Measurements from ENCODE around the gene MVB12B. TPM values are rescaled to one million over a fixed set of nuclear protein-coding genes. Genes with fewer than 3 reads are reported as not detected.

The MVB12B gene
- total and polyA plus RNA-seq, 2 of the 4 experiments (the other 2 are of a cell fraction): 2.0 to 4.0 TPM

DNA sequence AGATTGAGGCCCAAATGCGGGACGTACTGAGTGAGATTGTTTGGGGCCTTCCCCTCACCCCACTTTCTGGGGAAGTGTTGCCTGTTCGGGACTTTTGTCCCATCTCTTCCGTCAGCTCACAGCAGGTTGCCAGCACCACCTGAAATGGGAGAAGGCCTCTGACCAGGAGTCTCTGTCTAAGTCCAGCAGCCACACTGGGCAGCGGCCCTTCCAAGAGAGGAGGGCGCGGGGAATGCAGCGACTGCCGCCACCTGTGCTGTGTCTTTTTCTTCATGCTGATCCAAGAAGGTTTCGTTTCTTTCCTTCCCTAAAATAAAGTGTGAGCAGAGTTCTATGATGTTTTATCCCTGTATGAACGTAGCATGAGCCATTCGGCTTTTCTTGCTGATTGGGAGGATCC, 152.9 kb downstream of the MVB12B start:
- H2AFZ ChIP-seq (replicated peaks; ENCODE audit: low read length, poor library complexity): no peak overlapping the region
- no peaks in the 10 kb centered on the region for H4K20me1 ChIP-seq (ENCODE audit: insufficient read depth, low read length)
- H3K9ac ChIP-seq (ENCODE audit: low read depth, low read length): no peak overlapping the region
- no peak overlapping the region for H2BK120ac ChIP-seq (ENCODE audit: low read depth, low read length)
- H3K27ac ChIP-seq (ENCODE audit: insufficient read depth, low read length): no peak overlapping the region
- H3K4ac ChIP-seq (ENCODE audit: low read depth, low read length): no peak overlapping the region
- no peak overlapping the region for H3K56ac ChIP-seq (ENCODE audit: extremely low read depth, insufficient read depth, low read length)
- no peak overlapping the region for H3K4me2 ChIP-seq (ENCODE audit: low read depth, low read length)
- H3K4me1 ChIP-seq (ENCODE audit: control insufficient read depth, insufficient read depth, low read length): peaks cover 4% of the 10 kb centered on the region
- no peak overlapping the region for H3K23ac ChIP-seq (ENCODE audit: low read depth, low read length)
- TF ChIP-seq CEBPB (IDR thresholded peaks at IDR 0.05; ENCODE audit: low read depth, low read length): no peak
- no peak for TF ChIP-seq MXI1 (IDR thresholded peaks at IDR 0.05; ENCODE audit: borderline replicate concordance, low read depth, low read length)
- TF ChIP-seq RAD21 (IDR thresholded peaks at IDR 0.05; ENCODE audit: low read length): no peak
- TF ChIP-seq CHD1 (IDR thresholded peaks at IDR 0.05; ENCODE audit: low read depth, low read length): no peak
- no peak for TF ChIP-seq POLR2A (IDR thresholded peaks at IDR 0.05; ENCODE audit: low read depth, low read length)
- TF ChIP-seq MAZ (IDR thresholded peaks at IDR 0.05; ENCODE audit: borderline replicate concordance, low read depth, low read length): no peak
- TF ChIP-seq FOS (IDR thresholded peaks at IDR 0.05; ENCODE audit: low read depth, low read length): no peak
- TF ChIP-seq RFX5 (IDR thresholded peaks at IDR 0.05; ENCODE audit: low read depth, low read length): no peak
- TF ChIP-seq, protein P1, sequence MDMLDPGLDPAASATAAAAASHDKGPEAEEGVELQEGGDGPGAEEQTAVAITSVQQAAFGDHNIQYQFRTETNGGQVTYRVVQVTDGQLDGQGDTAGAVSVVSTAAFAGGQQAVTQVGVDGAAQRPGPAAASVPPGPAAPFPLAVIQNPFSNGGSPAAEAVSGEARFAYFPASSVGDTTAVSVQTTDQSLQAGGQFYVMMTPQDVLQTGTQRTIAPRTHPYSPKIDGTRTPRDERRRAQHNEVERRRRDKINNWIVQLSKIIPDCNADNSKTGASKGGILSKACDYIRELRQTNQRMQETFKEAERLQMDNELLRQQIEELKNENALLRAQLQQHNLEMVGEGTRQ (IDR thresholded peaks at IDR 0.05; ENCODE audit: low read depth, low read length): no peak
- TF ChIP-seq NFE2L2 (IDR thresholded peaks at IDR 0.05; ENCODE audit: low read depth, low read length): no peak
- TF ChIP-seq RCOR1 (IDR thresholded peaks at IDR 0.05; ENCODE audit: insufficient replicate concordance, low read length): no peak
- TF ChIP-seq, protein P2, sequence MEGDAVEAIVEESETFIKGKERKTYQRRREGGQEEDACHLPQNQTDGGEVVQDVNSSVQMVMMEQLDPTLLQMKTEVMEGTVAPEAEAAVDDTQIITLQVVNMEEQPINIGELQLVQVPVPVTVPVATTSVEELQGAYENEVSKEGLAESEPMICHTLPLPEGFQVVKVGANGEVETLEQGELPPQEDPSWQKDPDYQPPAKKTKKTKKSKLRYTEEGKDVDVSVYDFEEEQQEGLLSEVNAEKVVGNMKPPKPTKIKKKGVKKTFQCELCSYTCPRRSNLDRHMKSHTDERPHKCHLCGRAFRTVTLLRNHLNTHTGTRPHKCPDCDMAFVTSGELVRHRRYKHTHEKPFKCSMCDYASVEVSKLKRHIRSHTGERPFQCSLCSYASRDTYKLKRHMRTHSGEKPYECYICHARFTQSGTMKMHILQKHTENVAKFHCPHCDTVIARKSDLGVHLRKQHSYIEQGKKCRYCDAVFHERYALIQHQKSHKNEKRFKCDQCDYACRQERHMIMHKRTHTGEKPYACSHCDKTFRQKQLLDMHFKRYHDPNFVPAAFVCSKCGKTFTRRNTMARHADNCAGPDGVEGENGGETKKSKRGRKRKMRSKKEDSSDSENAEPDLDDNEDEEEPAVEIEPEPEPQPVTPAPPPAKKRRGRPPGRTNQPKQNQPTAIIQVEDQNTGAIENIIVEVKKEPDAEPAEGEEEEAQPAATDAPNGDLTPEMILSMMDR (conservative IDR thresholded peaks at IDR 0.05; ENCODE audit: low read depth, low read length): no peak
- TF ChIP-seq, protein P3, sequence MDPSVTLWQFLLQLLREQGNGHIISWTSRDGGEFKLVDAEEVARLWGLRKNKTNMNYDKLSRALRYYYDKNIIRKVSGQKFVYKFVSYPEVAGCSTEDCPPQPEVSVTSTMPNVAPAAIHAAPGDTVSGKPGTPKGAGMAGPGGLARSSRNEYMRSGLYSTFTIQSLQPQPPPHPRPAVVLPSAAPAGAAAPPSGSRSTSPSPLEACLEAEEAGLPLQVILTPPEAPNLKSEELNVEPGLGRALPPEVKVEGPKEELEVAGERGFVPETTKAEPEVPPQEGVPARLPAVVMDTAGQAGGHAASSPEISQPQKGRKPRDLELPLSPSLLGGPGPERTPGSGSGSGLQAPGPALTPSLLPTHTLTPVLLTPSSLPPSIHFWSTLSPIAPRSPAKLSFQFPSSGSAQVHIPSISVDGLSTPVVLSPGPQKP (IDR thresholded peaks at IDR 0.05; ENCODE audit: borderline replicate concordance, low read depth, low read length): no peak
- TF ChIP-seq SMC3 (IDR thresholded peaks at IDR 0.05; ENCODE audit: low read depth, low read length): no peak
- no peak for TF ChIP-seq BHLHE40 (IDR thresholded peaks at IDR 0.05; ENCODE audit: low read depth, low read length)
- TF ChIP-seq MAFK (IDR thresholded peaks at IDR 0.05; ENCODE audit: low read depth, low read length): no peak
- no peak overlapping the region for H2BK20ac ChIP-seq (ENCODE audit: low read depth, low read length)
- H3K9me3 ChIP-seq (ENCODE audit: control insufficient read depth, insufficient read depth, low read length): no peaks in the 10 kb centered on the region
- no peak for DNase-seq
- no TSS peak for BruUV-seq (replicated peaks)
- no peak overlapping the region for H4K91ac ChIP-seq (ENCODE audit: insufficient read depth, low read depth, low read length)
- intact Hi-C loops (cut with micrococcal nuclease): no loop called here
- H3K4me3 ChIP-seq (ENCODE audit: insufficient read depth, low read depth, low read length): no peak overlapping the region
- CTCF ChIA-PET: no interaction called here
- no peak overlapping the region for H2BK15ac ChIP-seq (ENCODE audit: low read depth, low read length)
- dilution Hi-C loops (cut with HindIII; ENCODE audit: low sequenced_read_pairs, unreplicated experiment): no loop called here
- H4K8ac ChIP-seq (ENCODE audit: low read depth in 2 of 2, low read length in 2 of 2): no peak overlapping the region
- in situ Hi-C loops (cut with MboI; ENCODE audit: low sequenced_read_pairs): loop anchor here (25.0 kb wide), 1 partner anchor 1067 kb away; no protein-coding TSS in a partner anchor
- peaks cover 6% of the 10 kb centered on the region for H3K9me1 ChIP-seq (ENCODE audit: insufficient read depth, low read length)
- WGBS, 2 experiments (ENCODE audit: extremely low coverage in 2 of 2, insufficient read length in 1 of 2): no CpG with 5 or more reads among the region's 12 CpGs
- H3K36me3 ChIP-seq (ENCODE audit: control insufficient read depth, insufficient read depth, low read length): no peaks in the 10 kb centered on the region
- H3K18ac ChIP-seq (ENCODE audit: low read depth, low read length): no peak overlapping the region
- no peak for ATAC-seq (ENCODE audit: low read depth)
- POLR2A ChIA-PET (ENCODE audit: unreplicated experiment): no interaction called here
- no peak overlapping the region for H2AK5ac ChIP-seq (ENCODE audit: low read depth, low read length)
- H3K27me3 ChIP-seq (ENCODE audit: control insufficient read depth, insufficient read depth, low read length): no peaks in the 10 kb centered on the region
- no peak overlapping the region for H4K5ac ChIP-seq (ENCODE audit: low read depth, low read length)
- no peak overlapping the region for H3K14ac ChIP-seq (replicated peaks; ENCODE audit: low read depth, low read length)
- no peak overlapping the region for H2BK5ac ChIP-seq (ENCODE audit: low read depth, low read length, poor library complexity, severe bottlenecking)
- H2AK9ac ChIP-seq (replicated peaks; ENCODE audit: low read depth, low read length, poor library complexity): no peak overlapping the region
- no peaks in the 10 kb centered on the region for H3K79me1 ChIP-seq (ENCODE audit: low read depth in 1 of 2, low read length in 2 of 2)
